K562 (cell line): Measurements from ENCODE around the gene CCDC85C. TPM values are rescaled to one million over a fixed set of nuclear protein-coding genes. Genes with fewer than 3 reads are reported as not detected.

ENCODE experiments used
- ATAC-seq: fragments of 200-7000 bp; cut with Tn5 transposase; 3 replicates; pipeline ENCODE4 v1.9.1; 2020; ENCODE audit warnings: moderate library complexity
- BruUV-seq: library from RNA; stranded (reverse); fragments of 400-500 nt; replicated peaks from 2 replicates; lab custom pipeline; 2021; lab: Mats Ljungman, UMichigan
- CTCF ChIA-PET: fragments of 300-600 bp; formaldehyde crosslinking; extraction: SDS; loops from one replicate; lab custom pipeline; 2021; ENCODE audit warnings: low intra/inter-chr PET ratio; lab: Yijun Ruan, JAX
- POLR2A ChIA-PET: fragments of 300-600, 350-650 bp; sonication (Branson Sonifier 250); formaldehyde crosslinking; extraction: SDS; loops from one replicate; lab custom pipeline; 2021; ENCODE audit warnings: antibody characterized with exemption, inconsistent platforms; lab: Yijun Ruan, JAX
- DNase-seq, 4 experiments: peaks; one replicate each; pipeline versions ENCODE4 v3.0.0 to v3.0.0-alpha.2; 2011 to 2018; ENCODE audit warnings: low spot score in 3 of 4, mixed read lengths in 3 of 4; ENCODE audit errors: extremely low read depth in 1 of 4
- FAIRE-seq: peaks from 2 replicates; lab custom pipeline; 2011; peaks lifted over from hg19 to GRCh38; lab: Jason Lieb, UNC
- H2AFZ ChIP-seq: 2 replicates; pipeline ENCODE4 v1.6.0; 2011; ENCODE audit warnings: low read depth, low read length, control low read depth, inconsistent platforms
- H3K27ac ChIP-seq: fragments of 200-600 bp; 3 replicates; pipeline ENCODE4 v1.8.0; 2011; ENCODE audit warnings: low read depth, mild to moderate bottlenecking, control low read depth, inconsistent platforms, low read length, moderate library complexity, mixed read lengths; ENCODE audit errors: extremely low read depth
- H3K27me3 ChIP-seq, 2 experiments: fragments of 300-600 bp in 1 of 2; 2 replicates in 1 of 2; 3 replicates in 1 of 2; pipeline versions ENCODE4 v1.6.0 to v1.8.0; 2011; ENCODE audit warnings: inconsistent platforms in 2 of 2, low read length in 2 of 2, mild to moderate bottlenecking in 1 of 2, mixed read lengths in 1 of 2, moderate library complexity in 1 of 2; ENCODE audit not compliant: control insufficient read depth in 2 of 2, insufficient read depth in 2 of 2
- H3K36me3 ChIP-seq: fragments of 300-600 bp; 3 replicates; pipeline ENCODE4 v1.8.0; 2011; ENCODE audit warnings: mild to moderate bottlenecking, low read length, inconsistent platforms; ENCODE audit not compliant: control insufficient read depth, insufficient read depth
- H3K4me1 ChIP-seq, 2 experiments: fragments of 200-600 bp in 1 of 2; replicated peaks in 1 of 2; 2 replicates in 1 of 2; 3 replicates in 1 of 2; pipeline versions ENCODE4 v1.5.1 to v1.8.0; 2011; ENCODE audit warnings: inconsistent platforms in 2 of 2, low read length in 2 of 2, mild to moderate bottlenecking in 1 of 2, mixed read lengths in 1 of 2, moderate library complexity in 1 of 2; ENCODE audit not compliant: control insufficient read depth in 2 of 2, insufficient read depth in 2 of 2
- H3K4me2 ChIP-seq: 2 replicates; pipeline ENCODE4 v1.6.1; 2011; ENCODE audit warnings: low read length, control low read depth, inconsistent platforms, mixed read lengths; ENCODE audit not compliant: insufficient read depth
- H3K4me3 ChIP-seq: fragments of 200-600 bp; sonication (generic), shearing (Covaris generic); 2 replicates; pipeline ENCODE4 v1.5.1; 2016; ENCODE audit warnings: control low read depth, inconsistent platforms
- H3K79me2 ChIP-seq: fragments of 200-600 bp; 3 replicates; pipeline ENCODE4 v1.8.0; 2011; ENCODE audit warnings: low read length, inconsistent platforms; ENCODE audit not compliant: control insufficient read depth, insufficient read depth
- H3K9ac ChIP-seq, 2 experiments: 2 replicates each; pipeline versions ENCODE4 v1.6.0 to v1.6.1; 2011; ENCODE audit warnings: low read depth in 2 of 2, low read length in 2 of 2, control low read depth in 1 of 2, inconsistent platforms in 1 of 2, mild to moderate bottlenecking in 1 of 2, mixed read lengths in 1 of 2; ENCODE audit not compliant: insufficient read depth in 1 of 2
- H3K9me1 ChIP-seq: one replicate; pipeline ENCODE4 v1.6.0; 2011; ENCODE audit warnings: inconsistent platforms, mild to moderate bottlenecking, low read length, moderate library complexity; ENCODE audit not compliant: control insufficient read depth, insufficient read depth
- H3K9me3 ChIP-seq: replicated peaks from 2 replicates; pipeline ENCODE4 v1.5.1; 2011; ENCODE audit warnings: low read depth, low read length, inconsistent platforms; ENCODE audit not compliant: control insufficient read depth, insufficient read depth
- H4K20me1 ChIP-seq: replicated peaks from 2 replicates; pipeline ENCODE4 v1.6.1; 2011; ENCODE audit warnings: low read length, inconsistent platforms, mixed read lengths; ENCODE audit not compliant: control insufficient read depth, insufficient read depth
- ARHGAP35 ChIP-seq: fragments of 450-650 bp; IDR thresholded peaks from 2 replicates; pipeline ENCODE4 v1.6.1; 2018; ENCODE audit not compliant: partially characterized antibody
- ASH1L ChIP-seq: fragments of 450-650 bp; IDR thresholded peaks from 2 replicates; pipeline ENCODE4 v1.6.1; 2018; ENCODE audit warnings: borderline replicate concordance, mild to moderate bottlenecking, low read depth; ENCODE audit not compliant: partially characterized antibody
- C11orf30 ChIP-seq: fragments of 450-650 bp; IDR thresholded peaks from 2 replicates; pipeline ENCODE4 v1.6.1; 2016; ENCODE audit warnings: low read depth, mild to moderate bottlenecking
- ETV6 ChIP-seq, 3 experiments: fragments of 150-350 bp in 1 of 3; sonication (generic) in 1 of 3; formaldehyde crosslinking in 1 of 3; IDR thresholded peaks; 2 replicates each; pipeline versions ENCODE4 v1.6.1 to v1.8.0; 2014 to 2022; ENCODE audit warnings: borderline replicate concordance in 2 of 3, low read depth in 2 of 3, antibody characterized with exemption in 1 of 3, low read length in 1 of 3, mild to moderate bottlenecking in 1 of 3, missing genetic modification reagents in 1 of 3
- HNRNPL ChIP-seq: fragments of 200-400 bp; formaldehyde crosslinking; IDR thresholded peaks from 2 replicates; pipeline ENCODE4 v1.6.1; 2017; ENCODE audit warnings: low read depth, mild to moderate bottlenecking, low read length
- KAT8 ChIP-seq: fragments of 450-650 bp; IDR thresholded peaks from 2 replicates; pipeline ENCODE4 v1.6.1; 2016; ENCODE audit warnings: low read depth, mild to moderate bottlenecking
- KDM2B ChIP-seq: fragments of 250-450 bp; sonication (Bioruptor Pico); IDR thresholded peaks from 2 replicates; pipeline ENCODE4 v1.8.0; 2021; ENCODE audit warnings: mild to moderate bottlenecking, moderate library complexity
- MCM5 ChIP-seq: fragments of 450-650 bp; IDR thresholded peaks from 2 replicates; pipeline ENCODE4 v1.6.1; 2016; ENCODE audit warnings: low read depth
- MTF1 ChIP-seq: fragments of 250-450 bp; sonication (Bioruptor Pico); IDR thresholded peaks from 2 replicates; pipeline ENCODE4 v1.9.0; 2021; ENCODE audit warnings: moderate library complexity, mild to moderate bottlenecking, inconsistent platforms, borderline replicate concordance
- NFRKB ChIP-seq: fragments of 450-650 bp; IDR thresholded peaks from 2 replicates; pipeline ENCODE4 v1.6.1; 2016; ENCODE audit warnings: low read depth
- NUFIP1 ChIP-seq: fragments of 450-650 bp; IDR thresholded peaks from 2 replicates; pipeline ENCODE4 v1.6.1; 2018; ENCODE audit not compliant: partially characterized antibody
- SPI1 ChIP-seq: IDR thresholded peaks from 2 replicates; pipeline ENCODE4 v1.6.1; 2011; ENCODE audit warnings: low read depth, low read length, control low read depth, borderline replicate concordance
- SRSF7 ChIP-seq: fragments of 200-400 bp; formaldehyde crosslinking; optimal IDR thresholded peaks from 2 replicates; pipeline ENCODE3; 2017; ENCODE audit warnings: mild to moderate bottlenecking, low read depth, low read length
- ZNF146 ChIP-seq: IDR thresholded peaks from one replicate; pipeline ENCODE4 v1.6.1; 2018; ENCODE audit warnings: missing compliant biosample characterization; ENCODE audit not compliant: unreplicated experiment
- ZNF263 ChIP-seq: sonication (generic); formaldehyde crosslinking; IDR thresholded peaks from 2 replicates; pipeline ENCODE4 v1.8.0; 2022; ENCODE audit warnings: mild to moderate bottlenecking, missing genetic modification reagents, borderline replicate concordance
- ZNF584 ChIP-seq: fragments of 200-800 bp; sonication (Bioruptor generic); IDR thresholded peaks from 2 replicates; pipeline ENCODE4 v1.6.1; 2016; ENCODE audit warnings: low read depth, mild to moderate bottlenecking, missing genetic modification characterization, missing compliant biosample characterization
- WGBS: fragments of 100-300 bp; shearing (Covaris generic); methylation state at CpG from one replicate; pipeline ENCODE4 v1.1.6; 2016; ENCODE audit warnings: low coverage, mixed read lengths; ENCODE audit not compliant: insufficient coverage; ENCODE audit errors: missing lambda C conversion rate; 5-methylcytosine and 5-hydroxymethylcytosine counted together
- in situ Hi-C: fragments of 300-500 bp; cut with MboI; formaldehyde crosslinking; loops from 4 replicates; pipeline ENCODE4 v1.15.0; 2018; ENCODE audit warnings: inconsistent platforms, mixed read lengths
- intact Hi-C: fragments of 100-400 bp; cut with micrococcal nuclease; formaldehyde crosslinking; loops from 2 replicates; pipeline ENCODE4 v1.14.2; 2022
- polyA plus RNA-seq, 8 experiments: library from polyadenylated mRNA; depleted of rRNA in 4 of 8; stranded (reverse) in 5 of 8; unstranded in 3 of 8; fragments of >200 nt; fragmentation: Nextera tagmentation in 2 of 8; fragmentation: Illumina TruSeq in 1 of 8; extraction: Ambion mirVana in 2 of 8; extraction: Trizol in 1 of 8; gene quantifications; 2 replicates each; pipeline versions ENCODE4 v1.2.1 to v1.2.3, GENCODE V29; 2011 to 2014; ENCODE audit warnings: inconsistent platforms in 1 of 8, missing spikeins in 1 of 8
- total RNA-seq, 7 experiments: library from RNA; depleted of rRNA in 6 of 7; stranded (reverse); fragments of >200 nt in 6 of 7; fragmentation: Illumina TruSeq in 2 of 7; extraction: Trizol in 2 of 7; gene quantifications; 2 replicates each; pipeline versions ENCODE4 v1.2.1 to v1.2.3, GENCODE V29; 2011 to 2021; ENCODE audit warnings: low replicate concordance in 1 of 7
- TF ChIP-seq, protein P1 (sequence below): fragments of 250-450 bp; sonication (Bioruptor Pico); IDR thresholded peaks from 2 replicates; pipeline ENCODE4 v1.8.0; 2022; ENCODE audit warnings: inconsistent platforms, mild to moderate bottlenecking, moderate library complexity, borderline replicate concordance
- TF ChIP-seq, protein P2 (sequence below): fragments of 450-650 bp; IDR thresholded peaks from one replicate; pipeline ENCODE4 v1.6.1; 2018; ENCODE audit warnings: mild to moderate bottlenecking, moderate library complexity; ENCODE audit not compliant: partially characterized antibody
- TF ChIP-seq, protein P3 (sequence below): fragments of 450-650 bp; IDR thresholded peaks from 2 replicates; pipeline ENCODE4 v1.6.1; 2016; ENCODE audit warnings: low read depth, mild to moderate bottlenecking, moderate library complexity

CCDC85C gene
- total and polyA plus RNA-seq, 9 of the 15 experiments (the other 6 are each of a cell fraction or from before 2014, with no cell fraction given), result 0.18 to 22.0 (median 6.3) TPM

DNA sequence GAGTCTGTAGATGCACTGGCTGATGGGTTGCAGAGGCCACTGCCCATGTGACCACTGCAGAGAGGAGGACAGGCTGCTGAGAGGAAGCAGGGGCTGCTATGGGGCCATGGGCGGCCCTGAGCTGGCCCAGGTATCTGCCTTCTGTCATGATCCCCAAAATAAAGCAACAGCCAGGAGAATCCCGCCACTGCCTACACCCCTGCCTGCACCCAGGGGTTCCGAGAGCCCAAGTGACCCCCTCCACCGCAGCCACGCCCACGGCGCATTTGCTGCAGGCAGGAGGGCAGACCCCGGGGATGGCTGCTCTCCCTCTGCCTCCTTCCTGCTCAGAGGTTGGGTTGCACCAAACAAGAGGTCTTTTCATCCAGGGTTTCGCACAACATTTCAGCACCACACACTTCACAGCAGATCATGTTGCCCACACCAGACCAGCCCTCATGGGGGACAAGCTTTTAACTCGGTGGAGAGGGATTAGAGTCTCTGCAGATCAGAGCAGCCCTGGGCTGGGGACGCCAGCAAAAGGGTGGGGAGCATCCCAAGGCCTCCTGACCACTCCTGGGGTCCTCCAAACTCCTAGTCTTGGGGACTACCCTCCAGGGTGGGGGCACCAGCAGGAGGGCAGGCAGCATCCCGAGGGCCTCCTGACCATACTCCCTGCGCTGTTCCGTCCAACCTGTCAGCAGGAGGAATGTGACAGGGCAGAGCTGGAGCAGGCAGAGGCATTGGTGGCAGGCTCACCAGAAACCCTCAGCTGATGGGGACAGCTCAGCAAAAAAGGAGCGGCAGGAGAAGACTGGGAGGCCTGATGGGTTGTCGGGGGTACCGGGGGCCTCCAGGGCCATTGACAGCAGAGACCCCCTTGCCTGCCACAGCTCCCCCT lies 14.1 kb downstream of the CCDC85C start:
- CTCF ChIA-PET, result no interaction called here
- intact Hi-C loops, result no loop called here

More for the DNA sequence above, 14.1 kb downstream of the CCDC85C start:
- H3K9me3 ChIP-seq, result no peaks in the 10 kb centered on the region
- peaks cover 0 to 34% of the 10 kb centered on the region in 2 experiments; a peak in 2 of 5 replicates for H3K4me1 ChIP-seq
- peaks cover 29% of the 10 kb centered on the region for H4K20me1 ChIP-seq
- no peaks in the 10 kb centered on the region; the same call in 2 of the 3 replicates for H3K79me2 ChIP-seq
- no peaks in the 10 kb centered on the region for H3K27me3 ChIP-seq
- H3K4me3 ChIP-seq, result no peak overlapping the region
- ATAC-seq, result no peak
- TF ChIP-seq SPI1 (no peak), ZNF263 (no peak), ASH1L (no peak), HNRNPL (no peak), MTF1 (CRISPR knock-in tag) (no peak), KAT8 (no peak), C11orf30 (no peak), ZNF584 (CRISPR knock-in tag) (no peak), KDM2B (no peak), MCM5 (no peak), SRSF7 (no peak), ETV6 (IDR thresholded peaks at IDR 0.05; ENCODE audit: borderline replicate concordance in 1 of 2, low read depth in 2 of 2, low read length in 1 of 2) (no peak), ETV6 (CRISPR knock-in tag; IDR thresholded peaks at IDR 0.05; ENCODE audit: borderline replicate concordance) (no peak), NFRKB (no peak), ZNF146 (CRISPR knock-in tag) (no peak), NUFIP1 (no peak), ARHGAP35 (no peak)
- TF ChIP-seq, protein P1, sequence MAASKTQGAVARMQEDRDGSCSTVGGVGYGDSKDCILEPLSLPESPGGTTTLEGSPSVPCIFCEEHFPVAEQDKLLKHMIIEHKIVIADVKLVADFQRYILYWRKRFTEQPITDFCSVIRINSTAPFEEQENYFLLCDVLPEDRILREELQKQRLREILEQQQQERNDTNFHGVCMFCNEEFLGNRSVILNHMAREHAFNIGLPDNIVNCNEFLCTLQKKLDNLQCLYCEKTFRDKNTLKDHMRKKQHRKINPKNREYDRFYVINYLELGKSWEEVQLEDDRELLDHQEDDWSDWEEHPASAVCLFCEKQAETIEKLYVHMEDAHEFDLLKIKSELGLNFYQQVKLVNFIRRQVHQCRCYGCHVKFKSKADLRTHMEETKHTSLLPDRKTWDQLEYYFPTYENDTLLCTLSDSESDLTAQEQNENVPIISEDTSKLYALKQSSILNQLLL (CRISPR knock-in tag), result no peak
- TF ChIP-seq, protein P2, sequence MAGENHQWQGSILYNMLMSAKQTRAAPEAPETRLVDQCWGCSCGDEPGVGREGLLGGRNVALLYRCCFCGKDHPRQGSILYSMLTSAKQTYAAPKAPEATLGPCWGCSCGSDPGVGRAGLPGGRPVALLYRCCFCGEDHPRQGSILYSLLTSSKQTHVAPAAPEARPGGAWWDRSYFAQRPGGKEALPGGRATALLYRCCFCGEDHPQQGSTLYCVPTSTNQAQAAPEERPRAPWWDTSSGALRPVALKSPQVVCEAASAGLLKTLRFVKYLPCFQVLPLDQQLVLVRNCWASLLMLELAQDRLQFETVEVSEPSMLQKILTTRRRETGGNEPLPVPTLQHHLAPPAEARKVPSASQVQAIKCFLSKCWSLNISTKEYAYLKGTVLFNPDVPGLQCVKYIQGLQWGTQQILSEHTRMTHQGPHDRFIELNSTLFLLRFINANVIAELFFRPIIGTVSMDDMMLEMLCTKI, result no peak
- TF ChIP-seq, protein P3, sequence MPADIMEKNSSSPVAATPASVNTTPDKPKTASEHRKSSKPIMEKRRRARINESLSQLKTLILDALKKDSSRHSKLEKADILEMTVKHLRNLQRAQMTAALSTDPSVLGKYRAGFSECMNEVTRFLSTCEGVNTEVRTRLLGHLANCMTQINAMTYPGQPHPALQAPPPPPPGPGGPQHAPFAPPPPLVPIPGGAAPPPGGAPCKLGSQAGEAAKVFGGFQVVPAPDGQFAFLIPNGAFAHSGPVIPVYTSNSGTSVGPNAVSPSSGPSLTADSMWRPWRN, result no peak
- TF ChIP-seq, all 486 proteins: peak for 0
- Histone ChIP-seq H3K9me1 (no peaks in the 10 kb centered on the region), H2AFZ (no peak overlapping the region), H3K27ac (no peak overlapping the region), H3K36me3 (no peaks in the 10 kb centered on the region), H3K4me2 (no peak overlapping the region), H3K9ac (no peak overlapping the region)
- no peak for DNase-seq
- in situ Hi-C loops, result no loop called here
- no peak for FAIRE-seq
- 55% methylated on average over 16 of the region's 17 CpGs for WGBS
- BruUV-seq, result no TSS peak
- POLR2A ChIA-PET, result no interaction called here
